SW 1271 (cell line): ENCODE data around the gene ZNF214.
"Not testable (repeated sequence)": the region's sequence is repeated elsewhere in the genome, so short reads cannot be mapped to it uniquely, and the experiment has no call there.

Experiments used
- DNase-seq, 2 experiments: peaks; one replicate each; lab custom pipeline; 2025; lab: John Stamatoyannopoulos, UW

The ZNF214 gene

GRCh38 chr11:6988506-6988905, 31.6 kb downstream of the ZNF214 start:
- no peak for DNase-seq

- DNase-seq = no peak
Observed at GRCh38 chr11:6986487-6986886, 33.7 kb downstream of the ZNF214 start.

- no peak for DNase-seq
Observed at GRCh38 chr11:6979365-6979764, 40.8 kb downstream of the ZNF214 start.

GRCh38 chr11:6969854-6970253, 50.3 kb downstream of the ZNF214 start:
- DNase-seq = not testable (repeated sequence)

- no peak for DNase-seq
Observed at GRCh38 chr11:6968816-6969215, 51.3 kb downstream of the ZNF214 start.

- no peak for DNase-seq
Observed at GRCh38 chr11:6962673-6963072, 57.5 kb downstream of the ZNF214 start.

GRCh38 chr11:6962141-6962540, 58.0 kb downstream of the ZNF214 start:
- DNase-seq = no peak

GRCh38 chr11:6954248-6954647, 65.9 kb downstream of the ZNF214 start:
- not testable (repeated sequence) for DNase-seq
